K562 (cell line): Measurements from ENCODE around the gene ITGAV. TPM values are rescaled to one million over a fixed set of nuclear protein-coding genes. Genes with fewer than 3 reads are reported as not detected.

Experiments
- ATAC-seq: fragments of 200-7000 bp; cut with Tn5 transposase; 3 replicates; pipeline ENCODE4 v1.9.1; 2020; ENCODE audit warnings: moderate library complexity
- BruUV-seq: library from RNA; stranded (reverse); fragments of 400-500 nt; replicated peaks from 2 replicates; lab custom pipeline; 2021; lab: Mats Ljungman, UMichigan
- CTCF ChIA-PET: fragments of 300-600 bp; formaldehyde crosslinking; extraction: SDS; loops from one replicate; lab custom pipeline; 2021; ENCODE audit warnings: low intra/inter-chr PET ratio; lab: Yijun Ruan, JAX
- POLR2A ChIA-PET: fragments of 300-600, 350-650 bp; sonication (Branson Sonifier 250); formaldehyde crosslinking; extraction: SDS; loops from one replicate; lab custom pipeline; 2021; ENCODE audit warnings: antibody characterized with exemption, inconsistent platforms; lab: Yijun Ruan, JAX
- DNase-seq, 4 experiments: peaks; one replicate each; pipeline versions ENCODE4 v3.0.0 to v3.0.0-alpha.2; 2011 to 2018; ENCODE audit warnings: low spot score in 3 of 4, mixed read lengths in 3 of 4; ENCODE audit errors: extremely low read depth in 1 of 4
- FAIRE-seq: peaks from 2 replicates; lab custom pipeline; 2011; peaks lifted over from hg19 to GRCh38; lab: Jason Lieb, UNC
- H2AFZ ChIP-seq: 2 replicates; pipeline ENCODE4 v1.6.0; 2011; ENCODE audit warnings: low read depth, low read length, control low read depth, inconsistent platforms
- H3K27ac ChIP-seq: fragments of 200-600 bp; 3 replicates; pipeline ENCODE4 v1.8.0; 2011; ENCODE audit warnings: low read depth, mild to moderate bottlenecking, control low read depth, inconsistent platforms, low read length, moderate library complexity, mixed read lengths; ENCODE audit errors: extremely low read depth
- H3K27me3 ChIP-seq, 2 experiments: fragments of 300-600 bp in 1 of 2; 2 replicates in 1 of 2; 3 replicates in 1 of 2; pipeline versions ENCODE4 v1.6.0 to v1.8.0; 2011; ENCODE audit warnings: inconsistent platforms in 2 of 2, low read length in 2 of 2, mild to moderate bottlenecking in 1 of 2, mixed read lengths in 1 of 2, moderate library complexity in 1 of 2; ENCODE audit not compliant: control insufficient read depth in 2 of 2, insufficient read depth in 2 of 2
- H3K36me3 ChIP-seq: fragments of 300-600 bp; 3 replicates; pipeline ENCODE4 v1.8.0; 2011; ENCODE audit warnings: mild to moderate bottlenecking, low read length, inconsistent platforms; ENCODE audit not compliant: control insufficient read depth, insufficient read depth
- H3K4me1 ChIP-seq, 2 experiments: fragments of 200-600 bp in 1 of 2; replicated peaks in 1 of 2; 2 replicates in 1 of 2; 3 replicates in 1 of 2; pipeline versions ENCODE4 v1.5.1 to v1.8.0; 2011; ENCODE audit warnings: inconsistent platforms in 2 of 2, low read length in 2 of 2, mild to moderate bottlenecking in 1 of 2, mixed read lengths in 1 of 2, moderate library complexity in 1 of 2; ENCODE audit not compliant: control insufficient read depth in 2 of 2, insufficient read depth in 2 of 2
- H3K4me2 ChIP-seq: 2 replicates; pipeline ENCODE4 v1.6.1; 2011; ENCODE audit warnings: low read length, control low read depth, inconsistent platforms, mixed read lengths; ENCODE audit not compliant: insufficient read depth
- H3K4me3 ChIP-seq: fragments of 200-600 bp; sonication (generic), shearing (Covaris generic); 2 replicates; pipeline ENCODE4 v1.5.1; 2016; ENCODE audit warnings: control low read depth, inconsistent platforms
- H3K79me2 ChIP-seq: fragments of 200-600 bp; 3 replicates; pipeline ENCODE4 v1.8.0; 2011; ENCODE audit warnings: low read length, inconsistent platforms; ENCODE audit not compliant: control insufficient read depth, insufficient read depth
- H3K9ac ChIP-seq, 2 experiments: 2 replicates each; pipeline versions ENCODE4 v1.6.0 to v1.6.1; 2011; ENCODE audit warnings: low read depth in 2 of 2, low read length in 2 of 2, control low read depth in 1 of 2, inconsistent platforms in 1 of 2, mild to moderate bottlenecking in 1 of 2, mixed read lengths in 1 of 2; ENCODE audit not compliant: insufficient read depth in 1 of 2
- H3K9me1 ChIP-seq: one replicate; pipeline ENCODE4 v1.6.0; 2011; ENCODE audit warnings: inconsistent platforms, mild to moderate bottlenecking, low read length, moderate library complexity; ENCODE audit not compliant: control insufficient read depth, insufficient read depth
- H3K9me3 ChIP-seq: replicated peaks from 2 replicates; pipeline ENCODE4 v1.5.1; 2011; ENCODE audit warnings: low read depth, low read length, inconsistent platforms; ENCODE audit not compliant: control insufficient read depth, insufficient read depth
- H4K20me1 ChIP-seq: replicated peaks from 2 replicates; pipeline ENCODE4 v1.6.1; 2011; ENCODE audit warnings: low read length, inconsistent platforms, mixed read lengths; ENCODE audit not compliant: control insufficient read depth, insufficient read depth
- CEBPG ChIP-seq, 3 experiments: fragments of 200-800 bp in 1 of 3; sonication (Bioruptor generic) in 1 of 3; sonication (generic) in 1 of 3; formaldehyde crosslinking in 1 of 3; IDR thresholded peaks in 2 of 3; conservative IDR thresholded peaks in 1 of 3; 2 replicates each; pipeline versions ENCODE4 v1.6.1 to v1.8.0; 2016 to 2022; ENCODE audit warnings: missing compliant biosample characterization in 2 of 3, missing genetic modification characterization in 2 of 3, mild to moderate bottlenecking in 1 of 3, missing genetic modification reagents in 1 of 3
- CHD1 ChIP-seq: fragments of 200-600 bp; sonication (generic); IDR thresholded peaks from one replicate; pipeline ENCODE4 v1.6.1; 2012; ENCODE audit warnings: mild to moderate bottlenecking, moderate library complexity, low read length, inconsistent platforms
- E2F5 ChIP-seq: sonication (generic); formaldehyde crosslinking; IDR thresholded peaks from 2 replicates; pipeline ENCODE4 v1.8.0; 2022; ENCODE audit warnings: mild to moderate bottlenecking, missing genetic modification reagents
- ELK3 ChIP-seq: fragments of 450-650 bp; formaldehyde crosslinking; IDR thresholded peaks from 2 replicates; pipeline ENCODE4 v1.4.0; 2020; ENCODE audit warnings: mild to moderate bottlenecking
- FIP1L1 ChIP-seq: fragments of 200-400 bp; formaldehyde crosslinking; IDR thresholded peaks from 2 replicates; pipeline ENCODE4 v1.6.1; 2018; ENCODE audit warnings: mild to moderate bottlenecking, low read depth, low read length; ENCODE audit not compliant: poor library complexity, severe bottlenecking
- HDGF ChIP-seq: fragments of 450-650 bp; IDR thresholded peaks from 2 replicates; pipeline ENCODE4 v1.6.1; 2016
- KAT7 ChIP-seq: sonication (generic); formaldehyde crosslinking; IDR thresholded peaks from 2 replicates; pipeline ENCODE4 v1.8.0; 2022; ENCODE audit warnings: missing genetic modification reagents, mild to moderate bottlenecking, borderline replicate concordance
- MEF2A ChIP-seq: IDR thresholded peaks from 2 replicates; pipeline ENCODE4 v1.6.1; 2011; ENCODE audit warnings: low read depth, mild to moderate bottlenecking, low read length, moderate library complexity; ENCODE audit not compliant: control insufficient read depth
- MXI1 ChIP-seq: IDR thresholded peaks from 2 replicates; pipeline ENCODE4 v1.6.1; 2011; ENCODE audit warnings: low read depth, mild to moderate bottlenecking, improper control_type of control experiment, low read length
- MYNN ChIP-seq, 2 experiments: sonication (generic); formaldehyde crosslinking in 1 of 2; IDR thresholded peaks; 2 replicates each; pipeline versions ENCODE4 v1.5.0 to v1.6.1; 2016 to 2020; ENCODE audit warnings: antibody characterized with exemption in 1 of 2, missing genetic modification reagents in 1 of 2
- NFIC ChIP-seq: fragments of 450-650 bp; IDR thresholded peaks from 2 replicates; pipeline ENCODE4 v1.6.1; 2017; ENCODE audit warnings: mild to moderate bottlenecking, inconsistent platforms
- RNF2 ChIP-seq: sonication (generic); IDR thresholded peaks from 2 replicates; pipeline ENCODE4 v1.6.1; 2016
- SMAD3 ChIP-seq: fragments of 450-650 bp; formaldehyde crosslinking; conservative IDR thresholded peaks from 2 replicates; pipeline ENCODE4 v1.4.0; 2020; ENCODE audit warnings: mild to moderate bottlenecking
- WHSC1 ChIP-seq: IDR thresholded peaks from one replicate; pipeline ENCODE4 v1.6.1; 2012; ENCODE audit warnings: low read length, control low read depth, inconsistent platforms
- XRCC3 ChIP-seq: fragments of 450-650 bp; IDR thresholded peaks from 2 replicates; pipeline ENCODE4 v1.6.1; 2017; ENCODE audit warnings: mild to moderate bottlenecking, moderate library complexity
- YBX1 ChIP-seq: fragments of 450-650 bp; IDR thresholded peaks from 2 replicates; pipeline ENCODE4 v1.7.1; 2016; ENCODE audit warnings: mild to moderate bottlenecking
- ZFP36 ChIP-seq: fragments of 150-350 bp; IDR thresholded peaks from 2 replicates; pipeline ENCODE4 v1.6.1; 2018; ENCODE audit warnings: low read length, low read depth; ENCODE audit not compliant: partially characterized antibody
- ZNF444 ChIP-seq: fragments of 250-450 bp; sonication (Bioruptor Pico); IDR thresholded peaks from 2 replicates; pipeline ENCODE4 v1.4.0; 2020; ENCODE audit warnings: mild to moderate bottlenecking, moderate library complexity
- ZNF668 ChIP-seq: fragments of 250-450 bp; sonication (Bioruptor Pico); IDR thresholded peaks from 2 replicates; pipeline ENCODE4 v1.8.0; 2022; ENCODE audit warnings: mild to moderate bottlenecking, inconsistent platforms
- WGBS: fragments of 100-300 bp; shearing (Covaris generic); methylation state at CpG from one replicate; pipeline ENCODE4 v1.1.6; 2016; ENCODE audit warnings: low coverage, mixed read lengths; ENCODE audit not compliant: insufficient coverage; ENCODE audit errors: missing lambda C conversion rate; 5-methylcytosine and 5-hydroxymethylcytosine counted together
- in situ Hi-C: fragments of 300-500 bp; cut with MboI; formaldehyde crosslinking; loops from 4 replicates; pipeline ENCODE4 v1.15.0; 2018; ENCODE audit warnings: inconsistent platforms, mixed read lengths
- intact Hi-C: fragments of 100-400 bp; cut with micrococcal nuclease; formaldehyde crosslinking; loops from 2 replicates; pipeline ENCODE4 v1.14.2; 2022
- polyA plus RNA-seq, 8 experiments: library from polyadenylated mRNA; depleted of rRNA in 4 of 8; stranded (reverse) in 5 of 8; unstranded in 3 of 8; fragments of >200 nt; fragmentation: Nextera tagmentation in 2 of 8; fragmentation: Illumina TruSeq in 1 of 8; extraction: Ambion mirVana in 2 of 8; extraction: Trizol in 1 of 8; gene quantifications; 2 replicates each; pipeline versions ENCODE4 v1.2.1 to v1.2.3, GENCODE V29; 2011 to 2014; ENCODE audit warnings: inconsistent platforms in 1 of 8, missing spikeins in 1 of 8
- total RNA-seq, 7 experiments: library from RNA; depleted of rRNA in 6 of 7; stranded (reverse); fragments of >200 nt in 6 of 7; fragmentation: Illumina TruSeq in 2 of 7; extraction: Trizol in 2 of 7; gene quantifications; 2 replicates each; pipeline versions ENCODE4 v1.2.1 to v1.2.3, GENCODE V29; 2011 to 2021; ENCODE audit warnings: low replicate concordance in 1 of 7
- TF ChIP-seq, protein P1 (sequence below): fragments of 450-650 bp; formaldehyde crosslinking; IDR thresholded peaks from 2 replicates; pipeline ENCODE4 v1.4.0; 2022; ENCODE audit warnings: missing genetic modification characterization

The ITGAV gene
- total and polyA plus RNA-seq, 9 of the 15 experiments (the other 6 are each of a cell fraction or from before 2014, with no cell fraction given): 3.7 to 17.7 (median 10.7) TPM

GRCh38 chr2:186561467-186562208 is 28.2 kb upstream of the ITGAV start (continued):
- TF ChIP-seq ZFP36 (no peak), MXI1 (no peak), KAT7 (CRISPR knock-in tag) (no peak), ELK3 (CRISPR knock-in tag) (no peak), ZNF444 (CRISPR knock-in tag) (no peak), MYNN (IDR thresholded peaks at IDR 0.05) (no peak), MYNN (CRISPR knock-in tag; IDR thresholded peaks at IDR 0.05) (no peak)

DNA sequence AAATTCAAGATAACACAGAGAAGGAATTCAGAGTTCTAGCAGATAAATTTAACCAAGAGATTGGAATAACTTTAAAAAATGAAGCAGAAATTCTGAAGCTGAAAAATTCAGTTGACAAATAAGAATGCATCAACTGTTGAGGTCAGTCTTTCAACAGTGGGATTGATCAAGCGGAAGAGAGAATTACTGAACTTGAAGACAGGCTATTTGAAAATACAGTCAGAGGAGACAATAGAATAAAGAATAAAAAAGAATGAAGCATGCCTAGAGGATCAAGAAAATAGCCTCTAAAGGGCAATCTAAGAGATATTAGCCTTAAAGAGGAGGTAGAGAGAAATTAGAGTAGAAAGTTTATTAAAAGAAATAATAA is 27.7 kb upstream of the ITGAV start:
- Histone ChIP-seq H3K9ac (no peak overlapping the region), H3K4me1 (no peaks in the 10 kb centered on the region), H3K4me2 (no peak overlapping the region), H2AFZ (no peak overlapping the region), H3K36me3 (no peaks in the 10 kb centered on the region), H3K4me3 (no peak overlapping the region), H3K9me3 (no peaks in the 10 kb centered on the region), H3K27me3 (no peaks in the 10 kb centered on the region), H4K20me1 (no peaks in the 10 kb centered on the region), H3K9me1 (no peaks in the 10 kb centered on the region), H3K27ac (no peak overlapping the region), H3K79me2 (no peaks in the 10 kb centered on the region)
- CTCF ChIA-PET: no interaction called here
- POLR2A ChIA-PET: no interaction called here
- intact Hi-C loops (no loop called here), in situ Hi-C loops (no loop called here)
- no peak for ATAC-seq
- no TSS peak for BruUV-seq
- FAIRE-seq: no peak
- no peak for DNase-seq
- WGBS: 71% methylated on average over 1 of the region's 1 CpG
- no peak for TF ChIP-seq NFIC
- TF ChIP-seq YBX1: no peak
- TF ChIP-seq E2F5 (CRISPR knock-in tag): no peak
- TF ChIP-seq WHSC1: no peak
- TF ChIP-seq CHD1: no peak
- no peak for TF ChIP-seq MEF2A
- TF ChIP-seq XRCC3: no peak
- TF ChIP-seq ZNF668: no peak
- no peak for TF ChIP-seq CEBPG (CRISPR knock-in tag; IDR thresholded peaks at IDR 0.05)
- TF ChIP-seq CEBPG (tag; conservative IDR thresholded peaks at IDR 0.05 in 1 of 2, IDR thresholded peaks at IDR 0.05 in 1 of 2): no peak
- no peak for TF ChIP-seq RNF2
- TF ChIP-seq FIP1L1: no peak
- TF ChIP-seq SMAD3 (CRISPR knock-in tag): no peak
- TF ChIP-seq, protein P1, sequence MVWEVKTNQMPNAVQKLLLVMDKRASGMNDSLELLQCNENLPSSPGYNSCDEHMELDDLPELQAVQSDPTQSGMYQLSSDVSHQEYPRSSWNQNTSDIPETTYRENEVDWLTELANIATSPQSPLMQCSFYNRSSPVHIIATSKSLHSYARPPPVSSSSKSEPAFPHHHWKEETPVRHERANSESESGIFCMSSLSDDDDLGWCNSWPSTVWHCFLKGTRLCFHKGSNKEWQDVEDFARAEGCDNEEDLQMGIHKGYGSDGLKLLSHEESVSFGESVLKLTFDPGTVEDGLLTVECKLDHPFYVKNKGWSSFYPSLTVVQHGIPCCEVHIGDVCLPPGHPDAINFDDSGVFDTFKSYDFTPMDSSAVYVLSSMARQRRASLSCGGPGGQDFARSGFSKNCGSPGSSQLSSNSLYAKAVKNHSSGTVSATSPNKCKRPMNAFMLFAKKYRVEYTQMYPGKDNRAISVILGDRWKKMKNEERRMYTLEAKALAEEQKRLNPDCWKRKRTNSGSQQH: no peak
- TF ChIP-seq HDGF: no peak
